ENCODE results near the gene TSPEAR. TPM values are rescaled to one million over a fixed set of nuclear protein-coding genes. Genes with fewer than 3 reads are reported as not detected.

TSPEAR gene
- polyA plus RNA-seq (2013, experiment 1 of 2) = not detected
- polyA plus RNA-seq (2013, experiment 2 of 2) = not detected

DNA sequence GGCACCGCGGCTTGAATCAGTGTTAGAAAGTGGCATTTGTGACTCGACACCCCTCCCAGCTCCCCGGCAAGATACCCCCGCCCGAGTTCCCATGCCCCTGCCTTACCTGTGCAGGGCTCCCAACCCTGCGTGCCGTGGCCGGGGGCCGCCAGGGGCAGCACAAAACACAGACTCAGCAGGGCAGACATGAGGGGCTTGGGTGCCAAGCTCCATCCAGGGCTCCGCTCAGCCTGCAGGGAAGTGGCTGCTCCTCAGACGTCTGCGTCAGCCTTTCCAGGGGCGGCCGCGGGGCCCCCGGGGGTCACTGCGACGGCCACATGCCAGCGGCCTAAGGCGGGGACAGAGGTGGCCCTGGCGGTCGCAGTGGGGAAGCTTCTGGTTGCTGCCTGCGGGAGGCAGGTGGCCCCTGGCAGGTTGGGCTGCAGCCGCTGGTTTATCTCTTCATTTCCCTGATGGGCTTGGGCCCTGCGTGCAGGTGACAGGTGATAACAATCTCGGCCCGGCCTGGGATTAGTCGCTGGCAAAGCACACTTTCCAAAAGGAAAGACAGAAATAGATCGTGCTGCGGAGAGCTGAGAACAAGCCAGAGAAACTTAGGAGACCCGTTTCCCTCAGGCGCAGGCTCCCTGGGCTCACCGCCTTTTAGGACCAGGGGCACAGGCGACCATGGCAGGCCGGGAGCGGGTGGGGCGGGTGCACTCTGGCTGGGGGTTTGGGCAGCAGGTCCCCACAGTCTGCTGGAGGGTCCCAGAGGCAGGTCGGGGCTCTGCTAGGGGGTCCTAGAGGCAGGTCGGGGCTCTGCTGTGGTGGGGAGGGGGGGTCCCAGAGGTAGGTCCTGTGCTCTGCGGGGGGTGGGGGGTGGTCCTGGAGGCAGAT, at the start of gene TSPEAR:
TSS of gene TSPEAR (minus strand) at position 246 of the 876 bp plus-strand sequence. CDS start at position 188, 58 bp downstream.
- H3K4me1 ChIP-seq (ENCODE audit: control insufficient read depth, insufficient read depth, low read length, poor library complexity, severe bottlenecking) = peaks cover 15% of the 10 kb centered on the region
- no peak within 1 kb of the TSS for H3K4me3 ChIP-seq (ENCODE audit: extremely low read depth, insufficient read depth, low read length, poor library complexity, severe bottlenecking)
- H3K36me3 ChIP-seq (ENCODE audit: control insufficient read depth, insufficient read depth, low read length) = no peaks in the 10 kb centered on the region
- 1% methylated on average over 17 to 34 of the region's 41 CpGs for WGBS, 2 experiments (ENCODE audit: insufficient coverage in 2 of 2)
- H3K9me3 ChIP-seq (ENCODE audit: control insufficient read depth, low read length) = no peaks in the 10 kb centered on the region
- no peak within 1 kb of the TSS for H3K27ac ChIP-seq (ENCODE audit: low read depth, low read length, severe bottlenecking)

DNA sequence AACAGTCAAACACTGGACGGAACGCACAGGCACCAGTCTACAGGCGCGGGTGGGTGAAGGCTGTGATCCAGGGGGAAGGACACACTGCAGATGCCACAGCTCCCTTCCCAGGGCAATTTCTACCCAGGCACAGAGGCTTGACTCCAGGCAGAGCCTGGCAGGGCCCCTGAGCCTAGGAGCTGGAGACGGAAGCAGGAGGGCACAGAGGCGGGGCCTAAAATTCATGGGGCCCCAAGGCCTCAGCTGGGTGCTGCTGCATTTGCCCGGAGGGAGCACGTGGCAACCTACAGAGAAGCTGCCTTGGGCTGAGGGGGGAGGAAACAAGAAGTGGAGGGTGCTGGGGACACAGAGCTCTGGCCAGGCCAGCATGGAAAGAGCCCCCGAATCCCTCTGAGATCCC, 49.0 kb upstream of the TSPEAR start:
- WGBS, 2 experiments (ENCODE audit: insufficient coverage in 2 of 2) = 81 to 83% methylated on average over 8 to 9 of the region's 9 CpGs
- no peaks in the 10 kb centered on the region for H3K9me3 ChIP-seq (ENCODE audit: control insufficient read depth, low read length)
- peaks cover 2% of the 10 kb centered on the region for H3K4me1 ChIP-seq (ENCODE audit: control insufficient read depth, insufficient read depth, low read length, poor library complexity, severe bottlenecking)
- H3K36me3 ChIP-seq (ENCODE audit: control insufficient read depth, insufficient read depth, low read length) = no peaks in the 10 kb centered on the region
- no peak overlapping the region for H3K27ac ChIP-seq (ENCODE audit: low read depth, low read length, severe bottlenecking)
- H3K4me3 ChIP-seq (ENCODE audit: extremely low read depth, insufficient read depth, low read length, poor library complexity, severe bottlenecking) = no peak overlapping the region

DNA sequence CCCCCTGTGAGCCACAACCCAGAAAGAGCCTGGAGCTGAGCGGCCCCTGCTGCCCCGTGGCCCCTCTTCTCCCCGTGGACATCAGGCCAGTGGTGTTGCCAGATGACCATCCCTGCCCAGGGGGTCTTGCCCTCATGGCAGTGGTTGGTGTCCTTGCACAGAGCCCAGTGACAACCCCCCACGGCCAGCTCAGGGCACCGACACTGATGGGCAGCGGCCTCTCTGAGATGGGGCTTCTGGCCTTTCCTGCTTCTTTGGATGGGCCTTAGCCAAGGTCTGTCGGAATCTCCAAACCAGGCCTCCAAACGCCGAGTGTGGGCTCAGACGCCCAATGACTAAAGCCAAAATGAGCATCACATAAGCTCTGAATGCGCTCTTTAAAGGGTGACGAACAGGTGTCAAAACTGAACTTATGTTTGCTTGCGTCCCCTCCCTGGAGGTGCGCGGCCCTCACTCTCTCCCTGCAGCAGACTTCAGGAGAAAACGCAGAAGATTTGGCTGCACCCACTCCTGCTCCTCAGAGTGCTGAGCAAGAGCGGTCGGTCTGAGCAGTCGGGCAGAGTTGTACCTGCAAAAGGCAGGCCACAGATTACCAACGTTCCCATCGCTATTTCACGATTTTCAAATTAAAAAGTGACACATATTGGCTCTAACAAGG, 48.4 kb upstream of the TSPEAR start:
- Histone ChIP-seq H3K36me3 (ENCODE audit: control insufficient read depth, insufficient read depth, low read length) (no peaks in the 10 kb centered on the region), H3K27ac (ENCODE audit: low read depth, low read length, severe bottlenecking) (no peak overlapping the region), H3K4me3 (ENCODE audit: extremely low read depth, insufficient read depth, low read length, poor library complexity, severe bottlenecking) (no peak overlapping the region), H3K9me3 (ENCODE audit: control insufficient read depth, low read length) (no peaks in the 10 kb centered on the region), H3K4me1 (ENCODE audit: control insufficient read depth, insufficient read depth, low read length, poor library complexity, severe bottlenecking) (no peaks in the 10 kb centered on the region)
- WGBS, 2 experiments (ENCODE audit: insufficient coverage in 2 of 2) = 88 to 94% methylated on average over 22 of the region's 22 CpGs

DNA sequence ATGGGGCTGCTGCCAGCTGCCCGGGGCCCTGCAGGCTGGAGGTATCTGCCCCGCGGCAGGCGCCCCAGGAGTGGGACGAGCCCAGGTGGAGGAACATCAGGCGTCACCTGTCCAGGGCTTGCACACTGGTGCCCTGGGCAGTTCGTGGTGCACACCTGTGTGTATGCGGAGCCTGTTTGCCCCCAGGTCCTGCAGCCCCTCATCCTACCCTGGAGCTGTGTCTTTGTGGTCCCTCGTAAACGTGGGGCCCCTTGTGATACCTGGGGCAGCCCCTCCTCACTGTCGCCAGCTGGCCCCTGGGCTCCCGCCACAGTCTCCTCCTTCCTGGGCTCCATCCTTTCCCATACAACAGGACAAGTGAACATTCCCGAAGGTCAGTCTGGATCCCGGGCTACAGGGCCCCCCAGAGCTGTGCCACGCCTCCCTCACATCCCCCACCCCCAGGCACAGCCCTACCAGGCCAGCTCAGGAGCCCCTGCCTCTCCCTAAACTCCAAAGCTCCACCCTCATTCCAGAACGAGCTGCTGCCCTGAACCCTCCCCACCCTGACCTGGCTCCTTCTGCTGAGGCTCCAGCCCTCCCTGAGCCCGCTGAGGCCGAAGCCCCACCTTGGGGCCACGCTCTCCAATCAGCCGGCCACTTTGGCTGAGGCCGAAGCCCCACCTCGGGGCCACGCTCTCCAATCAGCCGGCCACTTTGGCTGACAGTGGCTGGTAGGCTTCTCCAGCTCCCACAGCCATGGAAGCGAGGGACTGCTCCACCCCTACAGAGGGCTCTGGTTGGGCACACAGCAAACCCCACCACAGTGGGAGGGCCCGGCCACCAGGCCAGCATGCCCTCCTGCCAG, 47.6 kb upstream of the TSPEAR start:
- Histone ChIP-seq H3K4me3 (ENCODE audit: extremely low read depth, insufficient read depth, low read length, poor library complexity, severe bottlenecking) (no peak overlapping the region), H3K9me3 (ENCODE audit: control insufficient read depth, low read length) (no peaks in the 10 kb centered on the region), H3K4me1 (ENCODE audit: control insufficient read depth, insufficient read depth, low read length, poor library complexity, severe bottlenecking) (no peaks in the 10 kb centered on the region), H3K36me3 (ENCODE audit: control insufficient read depth, insufficient read depth, low read length) (no peaks in the 10 kb centered on the region), H3K27ac (ENCODE audit: low read depth, low read length, severe bottlenecking) (no peak overlapping the region)
- WGBS, 2 experiments (ENCODE audit: insufficient coverage in 2 of 2) = 83 to 84% methylated on average over 18 to 25 of the region's 26 CpGs

DNA sequence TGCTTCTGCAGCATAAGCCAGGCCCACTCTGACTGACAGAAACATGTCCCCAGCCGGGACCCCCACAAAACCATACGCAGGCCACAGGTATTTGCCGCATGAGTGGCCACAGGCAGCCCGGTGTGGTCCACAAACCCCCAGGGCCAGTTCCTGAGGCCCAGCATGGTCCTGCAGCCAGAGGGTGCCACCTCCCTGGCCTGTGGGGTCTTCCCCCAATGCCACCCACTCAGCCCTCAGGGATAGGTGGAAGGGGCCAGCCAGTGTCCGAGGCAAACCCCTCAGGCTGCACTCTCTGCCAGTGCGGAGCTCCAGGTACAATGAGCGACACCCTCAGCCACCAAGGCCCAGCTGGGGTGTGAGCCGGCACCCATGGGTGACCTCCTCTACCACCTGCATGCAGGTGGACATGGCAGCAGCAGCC, 46.8 kb upstream of the TSPEAR start:
- no peaks in the 10 kb centered on the region for H3K4me1 ChIP-seq (ENCODE audit: control insufficient read depth, insufficient read depth, low read length, poor library complexity, severe bottlenecking)
- 95 to 100% methylated on average over 7 to 8 of the region's 8 CpGs for WGBS, 2 experiments (ENCODE audit: insufficient coverage in 2 of 2)
- H3K36me3 ChIP-seq (ENCODE audit: control insufficient read depth, insufficient read depth, low read length) = no peaks in the 10 kb centered on the region
- H3K4me3 ChIP-seq (ENCODE audit: extremely low read depth, insufficient read depth, low read length, poor library complexity, severe bottlenecking) = no peak overlapping the region
- H3K27ac ChIP-seq (ENCODE audit: low read depth, low read length, severe bottlenecking) = no peak overlapping the region
- H3K9me3 ChIP-seq (ENCODE audit: control insufficient read depth, low read length) = no peaks in the 10 kb centered on the region

DNA sequence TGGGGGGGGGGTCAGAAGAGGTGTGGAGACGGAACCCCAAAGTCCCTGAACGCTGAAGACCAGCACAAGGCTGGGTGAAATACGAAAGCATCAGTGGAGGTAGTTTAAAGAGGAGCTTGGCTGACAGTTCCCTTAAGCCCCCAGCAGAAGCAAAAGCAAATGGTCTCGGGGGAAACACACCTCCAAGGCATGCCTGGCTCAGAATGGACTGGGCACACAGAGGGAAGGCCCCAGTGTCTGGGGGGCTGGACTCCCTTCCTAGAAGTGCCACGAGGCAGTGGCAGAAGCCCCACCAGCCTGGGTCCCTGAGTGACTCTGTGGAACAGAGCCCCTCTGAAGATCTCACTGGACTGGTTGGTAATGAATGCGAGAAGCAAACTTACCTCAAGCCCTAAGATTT, 46.4 kb upstream of the TSPEAR start:
- Histone ChIP-seq H3K4me1 (ENCODE audit: control insufficient read depth, insufficient read depth, low read length, poor library complexity, severe bottlenecking) (no peaks in the 10 kb centered on the region), H3K27ac (ENCODE audit: low read depth, low read length, severe bottlenecking) (no peak overlapping the region), H3K4me3 (ENCODE audit: extremely low read depth, insufficient read depth, low read length, poor library complexity, severe bottlenecking) (no peak overlapping the region), H3K9me3 (ENCODE audit: control insufficient read depth, low read length) (no peaks in the 10 kb centered on the region), H3K36me3 (ENCODE audit: control insufficient read depth, insufficient read depth, low read length) (no peaks in the 10 kb centered on the region)
- 85 to 93% methylated on average over 4 to 6 of the region's 6 CpGs for WGBS, 2 experiments (ENCODE audit: insufficient coverage in 2 of 2)

DNA sequence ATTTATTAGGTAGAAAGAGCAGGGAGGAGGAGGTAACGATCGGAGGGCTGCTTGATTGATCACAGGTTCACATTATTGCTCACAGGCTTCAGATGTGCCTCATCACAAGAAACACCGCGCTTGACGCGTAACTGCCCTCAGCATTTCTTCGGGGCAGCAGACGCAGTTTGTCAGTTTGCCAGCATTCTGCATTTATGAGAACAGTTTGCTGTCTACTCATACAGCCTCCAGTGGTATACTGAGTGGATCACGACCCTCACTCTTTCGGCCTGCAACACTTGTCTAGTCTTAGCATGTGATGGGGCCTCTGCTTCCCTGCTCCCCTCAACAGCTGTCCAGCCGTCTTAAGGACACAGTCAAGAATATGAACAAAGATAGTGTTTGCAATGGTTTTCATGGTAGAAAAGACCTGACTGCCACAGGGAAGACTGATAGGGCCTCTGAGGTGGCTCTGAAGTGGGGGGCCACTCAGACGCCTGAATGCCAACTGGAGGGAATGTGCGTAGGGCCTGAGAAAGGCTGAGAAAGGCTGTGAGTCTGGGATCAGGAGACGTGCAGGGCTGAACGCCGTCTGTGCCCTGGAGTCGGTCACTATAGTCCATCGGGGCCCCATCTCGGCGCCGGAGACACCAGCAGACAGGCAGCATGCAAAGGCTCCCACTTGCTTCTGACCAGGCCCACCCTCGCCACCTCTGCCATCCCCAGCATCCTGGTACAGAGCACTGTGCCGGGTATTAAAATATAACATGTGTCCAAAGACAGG, 45.2 kb upstream of the TSPEAR start:
- no peak overlapping the region for H3K27ac ChIP-seq (ENCODE audit: low read depth, low read length, severe bottlenecking)
- no peak overlapping the region for H3K4me3 ChIP-seq (ENCODE audit: extremely low read depth, insufficient read depth, low read length, poor library complexity, severe bottlenecking)
- H3K4me1 ChIP-seq (ENCODE audit: control insufficient read depth, insufficient read depth, low read length, poor library complexity, severe bottlenecking) = no peaks in the 10 kb centered on the region
- H3K9me3 ChIP-seq (ENCODE audit: control insufficient read depth, low read length) = no peaks in the 10 kb centered on the region
- no peaks in the 10 kb centered on the region for H3K36me3 ChIP-seq (ENCODE audit: control insufficient read depth, insufficient read depth, low read length)
- 92 to 96% methylated on average over 20 to 23 of the region's 23 CpGs for WGBS, 2 experiments (ENCODE audit: insufficient coverage in 2 of 2)

DNA sequence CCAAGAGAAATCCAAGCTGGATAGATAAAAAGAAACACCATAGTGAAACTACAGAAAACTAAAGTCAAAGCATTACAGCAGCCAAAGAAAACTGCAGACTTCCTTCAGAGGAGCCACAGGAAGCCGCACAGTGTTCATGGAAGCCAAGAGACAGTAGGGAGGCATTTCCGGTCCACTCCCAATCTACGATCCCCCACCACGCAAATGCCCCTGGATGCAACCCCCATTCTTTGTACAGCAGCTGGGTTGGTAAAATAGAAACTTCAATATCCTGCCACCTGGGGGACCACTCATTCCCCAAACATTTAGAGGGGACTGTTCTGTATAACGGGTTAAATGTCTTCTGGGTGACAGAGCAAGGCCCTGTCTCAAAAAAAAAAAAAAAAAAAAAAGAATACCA, 43.9 kb upstream of the TSPEAR start:
- H3K4me3 ChIP-seq (ENCODE audit: extremely low read depth, insufficient read depth, low read length, poor library complexity, severe bottlenecking) = no peak overlapping the region
- H3K36me3 ChIP-seq (ENCODE audit: control insufficient read depth, insufficient read depth, low read length) = no peaks in the 10 kb centered on the region
- no peak overlapping the region for H3K27ac ChIP-seq (ENCODE audit: low read depth, low read length, severe bottlenecking)
- H3K4me1 ChIP-seq (ENCODE audit: control insufficient read depth, insufficient read depth, low read length, poor library complexity, severe bottlenecking) = no peaks in the 10 kb centered on the region
- H3K9me3 ChIP-seq (ENCODE audit: control insufficient read depth, low read length) = no peaks in the 10 kb centered on the region
- WGBS, 2 experiments (ENCODE audit: insufficient coverage in 2 of 2) = 100% methylated on average over 2 to 4 of the region's 5 CpGs

DNA sequence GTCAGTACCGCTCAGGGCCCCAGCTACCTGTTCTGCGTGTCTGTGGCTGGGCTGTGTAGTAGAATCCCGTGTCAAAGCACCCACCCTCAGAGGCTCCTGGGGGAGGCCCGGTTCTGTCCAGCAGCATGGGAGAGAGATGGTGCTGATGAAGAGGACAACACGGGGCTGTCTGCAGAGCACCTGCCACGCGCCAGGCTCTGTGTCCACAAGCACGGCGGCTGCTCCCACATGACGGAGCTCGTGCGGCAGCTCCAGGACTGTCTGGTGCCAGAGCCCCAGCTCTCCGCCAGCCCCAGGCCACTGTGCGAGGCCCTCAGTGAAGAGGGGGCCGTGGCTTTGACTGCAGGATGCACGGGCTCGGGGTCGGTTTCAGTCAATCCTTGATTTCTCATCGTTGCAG, 42.0 kb upstream of the TSPEAR start:
- Histone ChIP-seq H3K27ac (ENCODE audit: low read depth, low read length, severe bottlenecking) (no peak overlapping the region), H3K9me3 (ENCODE audit: control insufficient read depth, low read length) (no peaks in the 10 kb centered on the region), H3K4me1 (ENCODE audit: control insufficient read depth, insufficient read depth, low read length, poor library complexity, severe bottlenecking) (peaks cover 4% of the 10 kb centered on the region), H3K4me3 (ENCODE audit: extremely low read depth, insufficient read depth, low read length, poor library complexity, severe bottlenecking) (no peak overlapping the region), H3K36me3 (ENCODE audit: control insufficient read depth, insufficient read depth, low read length) (no peaks in the 10 kb centered on the region)
- 82 to 88% methylated on average over 15 to 19 of the region's 19 CpGs for WGBS, 2 experiments (ENCODE audit: insufficient coverage in 2 of 2)

DNA sequence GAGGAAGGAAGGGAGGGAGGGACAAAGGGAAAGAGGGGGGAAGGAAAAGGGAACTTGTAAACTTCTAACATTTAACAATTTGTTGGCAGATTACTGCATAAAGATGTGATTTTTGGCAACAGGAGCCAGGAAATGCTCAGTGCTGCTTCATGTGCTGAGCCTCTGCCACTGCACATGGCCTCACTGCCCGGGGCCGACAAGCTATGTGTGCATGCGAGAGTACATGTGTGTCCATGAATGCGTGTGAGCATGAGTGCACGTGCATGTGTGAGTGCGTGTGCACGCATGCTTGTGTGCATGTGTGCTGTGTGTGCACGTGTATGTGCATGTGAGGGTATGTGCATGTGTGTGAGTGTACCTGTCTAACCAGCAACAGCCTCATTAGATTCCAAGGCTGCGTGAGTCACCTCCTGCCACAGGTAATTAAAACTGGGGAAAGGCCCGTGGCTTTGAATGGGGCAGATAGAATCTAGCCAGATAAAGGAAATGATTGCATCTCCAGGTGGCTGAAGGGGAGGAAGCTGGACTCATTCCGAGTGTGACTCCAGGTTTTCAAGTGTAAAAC, 41.4 kb upstream of the TSPEAR start:
- H3K9me3 ChIP-seq (ENCODE audit: control insufficient read depth, low read length) = no peaks in the 10 kb centered on the region
- no peak overlapping the region for H3K4me3 ChIP-seq (ENCODE audit: extremely low read depth, insufficient read depth, low read length, poor library complexity, severe bottlenecking)
- H3K4me1 ChIP-seq (ENCODE audit: control insufficient read depth, insufficient read depth, low read length, poor library complexity, severe bottlenecking) = peaks cover 4% of the 10 kb centered on the region
- no peaks in the 10 kb centered on the region for H3K36me3 ChIP-seq (ENCODE audit: control insufficient read depth, insufficient read depth, low read length)
- no peak overlapping the region for H3K27ac ChIP-seq (ENCODE audit: low read depth, low read length, severe bottlenecking)
- 81 to 86% methylated on average over 7 to 10 of the region's 11 CpGs for WGBS, 2 experiments (ENCODE audit: insufficient coverage in 2 of 2)

Measured in mesodermal cell (in vitro differentiated cells).